IMR-90 (cell line): ENCODE data around the gene PRKN. TPM values are rescaled to one million over a fixed set of nuclear protein-coding genes. Genes with fewer than 3 reads are reported as not detected.

Experiments used
- ATAC-seq: fragments of 200-7000 bp; cut with Tn5 transposase; 2 replicates; pipeline ENCODE4 v1.9.1; 2020; ENCODE audit warnings: low read depth, mild to moderate bottlenecking, moderate library complexity
- BruUV-seq: library from RNA; stranded (reverse); fragments of 400-500 nt; replicated peaks from 2 replicates; lab custom pipeline; 2021; lab: Mats Ljungman, UMichigan
- CTCF ChIA-PET: fragments of 300-600 bp; formaldehyde crosslinking; extraction: SDS; loops from one replicate; lab custom pipeline; 2021; ENCODE audit warnings: antibody characterized with exemption; lab: Yijun Ruan, JAX
- POLR2A ChIA-PET: fragments of 300-600 bp; sonication (Branson Sonifier 250); formaldehyde crosslinking; loops from one replicate; lab custom pipeline; 2022; ENCODE audit warnings: antibody characterized with exemption; ENCODE audit not compliant: unreplicated experiment; lab: Charles Lee
- DNase-seq: peaks from one replicate; pipeline ENCODE4 v3.0.0; 2013
- H2AFZ ChIP-seq: replicated peaks from 2 replicates; pipeline ENCODE3; 2013; ENCODE audit warnings: low read length, mild to moderate bottlenecking; ENCODE audit not compliant: poor library complexity
- H2AK5ac ChIP-seq: 2 replicates; pipeline ENCODE4 v1.6.1; 2013; ENCODE audit warnings: low read depth, low read length, inconsistent platforms
- H2AK9ac ChIP-seq: replicated peaks from 2 replicates; pipeline ENCODE3; 2013; ENCODE audit warnings: mild to moderate bottlenecking, low read depth, low read length, moderate library complexity; ENCODE audit not compliant: poor library complexity
- H2BK120ac ChIP-seq: 2 replicates; pipeline ENCODE4 v1.6.1; 2013; ENCODE audit warnings: low read depth, low read length, inconsistent platforms
- H2BK15ac ChIP-seq: 3 replicates; pipeline ENCODE4 v1.6.1; 2013; ENCODE audit warnings: low read depth, low read length, inconsistent platforms
- H2BK20ac ChIP-seq: 2 replicates; pipeline ENCODE4 v1.6.1; 2013; ENCODE audit warnings: low read depth, mild to moderate bottlenecking, inconsistent platforms, low read length, moderate library complexity
- H2BK5ac ChIP-seq: 2 replicates; pipeline ENCODE4 v1.6.1; 2013; ENCODE audit warnings: mild to moderate bottlenecking, low read depth, low read length, inconsistent platforms; ENCODE audit not compliant: poor library complexity, severe bottlenecking
- H3K14ac ChIP-seq: replicated peaks from 2 replicates; pipeline ENCODE4 v1.6.1; 2013; ENCODE audit warnings: low read depth, low read length, inconsistent platforms
- H3K18ac ChIP-seq: 2 replicates; pipeline ENCODE4 v1.6.1; 2013; ENCODE audit warnings: low read depth, low read length, control low read depth
- H3K23ac ChIP-seq: 2 replicates; pipeline ENCODE4 v1.6.1; 2013; ENCODE audit warnings: low read depth, low read length, inconsistent platforms
- H3K27ac ChIP-seq: 2 replicates; pipeline ENCODE4 v1.5.1; 2013; ENCODE audit warnings: mild to moderate bottlenecking, control low read depth, low read length; ENCODE audit not compliant: insufficient read depth
- H3K27me3 ChIP-seq: 2 replicates; pipeline ENCODE4 v1.6.1; 2013; ENCODE audit warnings: low read length; ENCODE audit not compliant: control insufficient read depth, insufficient read depth
- H3K36me3 ChIP-seq: 2 replicates; pipeline ENCODE4 v1.6.1; 2013; ENCODE audit warnings: low read length, mixed read lengths; ENCODE audit not compliant: control insufficient read depth, insufficient read depth
- H3K4ac ChIP-seq: 2 replicates; pipeline ENCODE4 v1.6.1; 2013; ENCODE audit warnings: low read depth, low read length, inconsistent platforms
- H3K4me1 ChIP-seq: 2 replicates; pipeline ENCODE4 v1.6.1; 2013; ENCODE audit warnings: low read length, mixed read lengths; ENCODE audit not compliant: control insufficient read depth, insufficient read depth
- H3K4me2 ChIP-seq: 2 replicates; pipeline ENCODE4 v1.6.1; 2013; ENCODE audit warnings: low read depth, mild to moderate bottlenecking, control low read depth, low read length, moderate library complexity
- H3K4me3 ChIP-seq: 2 replicates; pipeline ENCODE4 v1.5.1; 2013; ENCODE audit warnings: low read depth, mild to moderate bottlenecking, control low read depth, low read length, moderate library complexity; ENCODE audit not compliant: insufficient read depth
- H3K56ac ChIP-seq: 2 replicates; pipeline ENCODE4 v1.6.1; 2013; ENCODE audit warnings: low read length, inconsistent platforms; ENCODE audit not compliant: insufficient read depth; ENCODE audit errors: extremely low read depth
- H3K79me1 ChIP-seq, 2 experiments: 2 replicates each; pipeline ENCODE4 v1.6.1; 2013; ENCODE audit warnings: low read length in 2 of 2, inconsistent platforms in 1 of 2, low read depth in 1 of 2
- H3K9ac ChIP-seq: 2 replicates; pipeline ENCODE4 v1.6.1; 2013; ENCODE audit warnings: low read depth, low read length, control low read depth
- H3K9me1 ChIP-seq: 2 replicates; pipeline ENCODE4 v1.6.1; 2013; ENCODE audit warnings: low read length, inconsistent platforms; ENCODE audit not compliant: insufficient read depth
- H3K9me3 ChIP-seq: 2 replicates; pipeline ENCODE4 v1.6.1; 2013; ENCODE audit warnings: low read length; ENCODE audit not compliant: control insufficient read depth, insufficient read depth
- H4K20me1 ChIP-seq: 2 replicates; pipeline ENCODE4 v1.6.1; 2013; ENCODE audit warnings: low read length, inconsistent platforms; ENCODE audit not compliant: insufficient read depth
- H4K5ac ChIP-seq: 2 replicates; pipeline ENCODE4 v1.6.1; 2013; ENCODE audit warnings: mild to moderate bottlenecking, low read depth, low read length, control low read depth
- H4K8ac ChIP-seq, 2 experiments: 2 replicates each; pipeline ENCODE4 v1.6.1; 2013; ENCODE audit warnings: low read depth in 2 of 2, low read length in 2 of 2, control low read depth in 1 of 2, inconsistent platforms in 1 of 2
- H4K91ac ChIP-seq: 2 replicates; pipeline ENCODE4 v1.6.1; 2013; ENCODE audit warnings: low read depth, low read length, inconsistent platforms; ENCODE audit not compliant: insufficient read depth
- BHLHE40 ChIP-seq: fragments of 150-350 bp; IDR thresholded peaks from 2 replicates; pipeline ENCODE4 v1.6.1; 2016; ENCODE audit warnings: mild to moderate bottlenecking, low read depth, low read length
- FOS ChIP-seq: fragments of 150-350 bp; IDR thresholded peaks from 2 replicates; pipeline ENCODE4 v1.6.1; 2016; ENCODE audit warnings: low read depth, low read length
- MAFK ChIP-seq: IDR thresholded peaks from 2 replicates; pipeline ENCODE4 v1.6.1; 2012; ENCODE audit warnings: low read depth, low read length, improper control_type of control experiment
- WGBS, 2 experiments: methylation state at CpG; one replicate each; pipeline versions ENCODE4 v1.1.5 to v1.1.7; 2013; ENCODE audit warnings: missing lambda C conversion rate in 2 of 2; ENCODE audit not compliant: insufficient read length in 1 of 2; ENCODE audit errors: extremely low coverage in 2 of 2; 5-methylcytosine and 5-hydroxymethylcytosine counted together
- dilution Hi-C: fragments of 300-500 bp; cut with HindIII; formaldehyde crosslinking; loops from one replicate; pipeline ENCODE4 v1.14.3; 2018; ENCODE audit warnings: low sequenced_read_pairs; ENCODE audit not compliant: unreplicated experiment
- in situ Hi-C: fragments of 300-500 bp; cut with MboI; formaldehyde crosslinking; loops from 3 replicates; pipeline ENCODE4 v1.14.3; 2019; ENCODE audit warnings: low sequenced_read_pairs, inconsistent platforms, mixed read lengths
- intact Hi-C: fragments of 100-400 bp; cut with micrococcal nuclease; formaldehyde crosslinking; loops from 2 replicates; pipeline ENCODE4 v1.10.0; 2022
- polyA plus RNA-seq, 3 experiments: library from polyadenylated mRNA; depleted of rRNA; stranded (reverse); fragments of >200 nt; gene quantifications; 2 replicates each; pipeline ENCODE4 v1.2.3, GENCODE V29; 2012; ENCODE audit warnings: low replicate concordance in 1 of 3
- total RNA-seq: library from RNA; depleted of rRNA; stranded (reverse); fragments of >200 nt; gene quantifications from 2 replicates; pipeline ENCODE4 v1.2.3, GENCODE V29; 2012

PRKN gene
- total and polyA plus RNA-seq, 2 of the 4 experiments (the other 2 are of a cell fraction), result 0.15 to 0.18 TPM

DNA sequence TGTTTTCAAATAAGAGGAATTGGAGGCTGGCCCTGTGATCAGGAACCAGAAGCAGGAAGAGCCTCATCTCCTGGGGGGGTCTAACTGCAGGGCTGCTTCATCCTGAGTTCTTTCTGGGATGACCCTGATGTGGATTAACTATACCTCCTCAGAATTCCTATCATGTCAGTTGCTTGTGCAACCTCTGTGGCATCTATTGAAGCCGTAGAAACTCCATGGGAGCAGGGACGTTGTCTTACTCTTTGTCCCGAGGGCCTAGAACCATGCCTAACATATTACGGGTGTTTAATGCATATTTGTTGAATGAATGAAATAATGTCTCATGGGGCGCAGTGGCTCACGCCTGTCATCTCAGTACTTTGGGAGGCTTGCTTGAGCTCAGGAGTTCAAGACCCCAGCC lies 1343.6 kb downstream of the PRKN start:
- WGBS, 2 experiments, result no CpG with 5 or more reads among the region's 6 CpGs
- H3K9ac ChIP-seq, result no peak overlapping the region
- H2BK5ac ChIP-seq, result no peak overlapping the region
- BruUV-seq, result no TSS peak
- H3K36me3 ChIP-seq, result no peaks in the 10 kb centered on the region
- H3K18ac ChIP-seq, result no peak overlapping the region
- TF ChIP-seq MAFK (no peak), FOS (no peak), BHLHE40 (no peak)
- no peak overlapping the region for H3K14ac ChIP-seq
- no peak overlapping the region for H2AFZ ChIP-seq
- no peak overlapping the region for H3K27ac ChIP-seq
- no peak overlapping the region for H3K4me2 ChIP-seq
- ChIA-PET POLR2A (no interaction called here), CTCF (no interaction called here)
- in situ Hi-C loops, result no loop called here
- intact Hi-C loops, result no loop called here
- no peak overlapping the region for H3K23ac ChIP-seq
- H3K79me1 ChIP-seq, result no peaks in the 10 kb centered on the region
- H4K8ac ChIP-seq, result no peak overlapping the region
- H2BK20ac ChIP-seq, result no peak overlapping the region
- no peak overlapping the region for H2AK5ac ChIP-seq
- dilution Hi-C loops, result no loop called here
- H3K9me3 ChIP-seq, result no peaks in the 10 kb centered on the region
- no peaks in the 10 kb centered on the region for H4K20me1 ChIP-seq
- no peak overlapping the region for H3K4ac ChIP-seq
- no peaks in the 10 kb centered on the region for H3K9me1 ChIP-seq
- H3K4me3 ChIP-seq, result no peak overlapping the region
- no peak overlapping the region for H4K5ac ChIP-seq
- H4K91ac ChIP-seq, result no peak overlapping the region
- H3K56ac ChIP-seq, result no peak overlapping the region
- DNase-seq (no peak), ATAC-seq (no peak)
- no peaks in the 10 kb centered on the region for H3K4me1 ChIP-seq
- H2BK15ac ChIP-seq, result no peak overlapping the region
- H2BK120ac ChIP-seq, result no peak overlapping the region
- no peak overlapping the region for H2AK9ac ChIP-seq
- 0 out of 2 replicates have a peak, but pooled peaks cover 2% of the 10 kb centered on the region for H3K27me3 ChIP-seq
